ENCODE measurements around the gene GPHN. TPM values are rescaled to one million over a fixed set of nuclear protein-coding genes. Genes with fewer than 3 reads are reported as not detected.
"Not testable (repeated sequence)": the region's sequence is repeated elsewhere in the genome, so short reads cannot be mapped to it uniquely, and the experiment has no call there.

GPHN gene
- total RNA-seq, 4 donors from 2014 or later = 10.7 to 47.0 (median 28.2) TPM

DNA sequence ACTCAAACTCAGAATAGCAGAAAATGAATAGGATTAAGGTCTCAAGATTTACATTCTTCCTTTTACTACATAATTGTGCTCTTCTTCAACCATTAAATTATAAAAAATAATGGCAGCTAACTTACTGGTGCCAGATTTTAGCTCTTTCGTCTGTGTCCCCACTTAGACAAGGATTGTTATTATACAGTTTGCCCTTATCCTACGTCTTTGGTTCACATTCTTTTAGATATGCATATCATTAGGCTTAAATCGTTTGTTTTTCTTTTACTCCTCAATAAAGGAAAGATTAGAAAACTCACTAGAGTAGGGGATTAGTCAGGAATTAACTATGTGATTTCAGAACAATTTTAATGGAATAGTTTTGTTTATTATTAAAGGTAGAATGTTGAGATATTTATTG lies 551.6 kb downstream of the GPHN start:
- Histone ChIP-seq H3K9me3 (no peaks in the 10 kb centered on the region), H3K36me3 (no peaks in the 10 kb centered on the region), H3K4me1 (no peaks in the 10 kb centered on the region), H3K27ac (no peak overlapping the region), H3K4me3 (no peak overlapping the region), H3K27me3 (no peaks in the 10 kb centered on the region)
- no peak for DNase-seq
- TF ChIP-seq, protein P1, sequence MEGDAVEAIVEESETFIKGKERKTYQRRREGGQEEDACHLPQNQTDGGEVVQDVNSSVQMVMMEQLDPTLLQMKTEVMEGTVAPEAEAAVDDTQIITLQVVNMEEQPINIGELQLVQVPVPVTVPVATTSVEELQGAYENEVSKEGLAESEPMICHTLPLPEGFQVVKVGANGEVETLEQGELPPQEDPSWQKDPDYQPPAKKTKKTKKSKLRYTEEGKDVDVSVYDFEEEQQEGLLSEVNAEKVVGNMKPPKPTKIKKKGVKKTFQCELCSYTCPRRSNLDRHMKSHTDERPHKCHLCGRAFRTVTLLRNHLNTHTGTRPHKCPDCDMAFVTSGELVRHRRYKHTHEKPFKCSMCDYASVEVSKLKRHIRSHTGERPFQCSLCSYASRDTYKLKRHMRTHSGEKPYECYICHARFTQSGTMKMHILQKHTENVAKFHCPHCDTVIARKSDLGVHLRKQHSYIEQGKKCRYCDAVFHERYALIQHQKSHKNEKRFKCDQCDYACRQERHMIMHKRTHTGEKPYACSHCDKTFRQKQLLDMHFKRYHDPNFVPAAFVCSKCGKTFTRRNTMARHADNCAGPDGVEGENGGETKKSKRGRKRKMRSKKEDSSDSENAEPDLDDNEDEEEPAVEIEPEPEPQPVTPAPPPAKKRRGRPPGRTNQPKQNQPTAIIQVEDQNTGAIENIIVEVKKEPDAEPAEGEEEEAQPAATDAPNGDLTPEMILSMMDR (IDR thresholded peaks at IDR 0.05) = no peak
- no peak for TF ChIP-seq POLR2A (IDR thresholded peaks at IDR 0.05)

DNA sequence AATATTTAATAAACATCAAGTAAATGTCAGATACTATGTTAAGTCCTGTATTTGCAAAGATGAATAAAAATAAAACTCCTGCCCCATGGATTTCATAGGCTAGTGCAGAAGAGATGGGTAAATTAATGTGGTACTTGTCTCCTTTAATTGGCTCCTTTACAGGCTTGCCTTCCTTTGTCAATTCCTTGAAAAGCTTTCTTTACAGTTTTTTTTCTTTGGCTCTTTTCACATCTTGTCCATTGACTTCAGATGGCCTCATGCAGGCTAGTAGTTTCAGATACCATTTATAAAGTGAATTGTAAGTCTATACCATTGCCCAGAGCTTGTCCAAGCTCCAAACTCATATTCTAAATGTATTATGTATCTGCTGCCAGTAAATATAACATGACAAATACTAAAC lies 552.6 kb downstream of the GPHN start:
- DNase-seq = no peak
- Histone ChIP-seq H3K4me3 (no peak overlapping the region), H3K4me1 (no peaks in the 10 kb centered on the region), H3K9me3 (no peaks in the 10 kb centered on the region), H3K27ac (no peak overlapping the region), H3K27me3 (no peaks in the 10 kb centered on the region), H3K36me3 (no peaks in the 10 kb centered on the region)
- TF ChIP-seq POLR2A (IDR thresholded peaks at IDR 0.05) = no peak
- TF ChIP-seq, protein P1 (IDR thresholded peaks at IDR 0.05) = no peak

DNA sequence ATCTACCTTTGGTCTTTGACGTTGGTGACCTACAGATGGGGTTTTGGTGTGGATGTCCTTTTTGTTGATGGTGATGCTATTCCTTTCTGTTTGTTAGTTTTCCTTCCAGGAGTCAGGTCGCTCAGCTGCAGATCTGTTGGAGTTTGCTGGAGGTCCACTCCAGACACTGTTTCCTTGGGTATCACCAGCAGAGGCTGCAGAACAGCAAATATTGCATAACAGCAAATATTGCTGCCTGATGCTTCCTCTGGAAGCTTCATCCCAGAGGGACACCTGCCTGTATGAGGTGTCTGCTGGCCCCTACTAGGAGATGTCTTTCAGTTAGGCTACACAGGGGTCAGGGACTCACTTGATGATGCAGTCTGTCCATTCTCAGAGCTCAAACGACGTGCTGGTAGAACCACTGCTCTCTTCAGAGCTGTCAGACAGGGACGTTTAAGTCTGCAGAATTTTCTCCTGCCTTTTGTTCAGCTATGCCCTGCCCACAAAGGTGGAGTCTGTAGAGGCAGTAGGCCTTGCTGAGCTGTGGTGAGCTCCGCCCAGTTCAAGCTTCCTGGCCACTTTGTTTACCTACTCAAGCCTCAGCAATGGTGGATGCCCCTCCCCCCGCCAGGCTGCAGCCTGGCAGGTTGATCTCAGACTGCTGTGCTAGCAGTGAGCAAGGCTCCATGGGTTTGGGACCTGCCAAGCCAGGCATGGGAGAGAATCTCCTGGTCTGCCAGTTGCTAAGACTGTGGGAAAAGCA lies 559.3 kb downstream of the GPHN start:
- H3K4me1 ChIP-seq, DNase-seq, H3K27ac ChIP-seq, H3K4me3 ChIP-seq, H3K9me3 ChIP-seq, H3K27me3 ChIP-seq, H3K36me3 ChIP-seq: not testable (repeated sequence)

DNA sequence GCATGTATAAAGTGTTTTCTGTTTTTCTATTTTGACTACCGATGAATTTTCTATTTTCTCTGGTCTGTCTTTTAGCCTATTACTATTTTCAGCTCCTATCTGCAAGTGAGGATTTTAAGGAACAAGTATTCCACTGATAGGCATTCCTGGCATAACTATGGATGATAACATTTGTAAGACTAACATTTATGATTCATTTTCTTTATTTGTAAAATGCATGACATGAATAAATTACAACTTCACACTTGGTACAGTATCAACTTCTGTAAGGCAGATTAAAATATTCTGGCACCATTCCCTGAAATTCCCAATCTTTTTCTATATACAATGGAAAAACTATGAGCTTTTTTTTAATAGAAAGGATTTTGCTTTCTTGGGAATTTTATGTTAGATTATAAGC lies 560.3 kb downstream of the GPHN start:
- Histone ChIP-seq H3K27me3 (no peaks in the 10 kb centered on the region), H3K9me3 (no peaks in the 10 kb centered on the region), H3K27ac (no peak overlapping the region), H3K4me1 (no peaks in the 10 kb centered on the region), H3K36me3 (no peaks in the 10 kb centered on the region), H3K4me3 (no peak overlapping the region)
- no peak for DNase-seq
- no peak for TF ChIP-seq POLR2A (IDR thresholded peaks at IDR 0.05)
- TF ChIP-seq, protein P1 (IDR thresholded peaks at IDR 0.05) = no peak

DNA sequence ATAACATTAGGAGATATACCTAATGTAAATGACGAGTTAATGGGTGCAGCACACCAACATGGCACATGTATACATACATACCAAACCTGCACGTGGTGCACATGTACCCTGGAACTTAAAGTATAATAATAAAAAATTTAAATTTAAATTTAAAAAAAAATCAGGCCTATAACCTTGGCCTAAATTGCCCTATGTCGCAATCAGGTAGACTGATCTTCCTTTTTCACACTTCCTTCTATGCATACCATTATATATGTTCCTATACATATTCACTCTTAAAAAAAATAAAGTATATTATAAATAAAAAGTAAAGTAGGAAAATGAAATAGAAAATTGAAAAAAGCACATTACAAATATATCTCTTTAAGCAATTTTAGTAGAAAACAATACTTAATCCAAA lies 563.6 kb downstream of the GPHN start:
- Histone ChIP-seq H3K4me3 (no peak overlapping the region), H3K9me3 (no peaks in the 10 kb centered on the region), H3K27ac (no peak overlapping the region), H3K4me1 (no peaks in the 10 kb centered on the region), H3K36me3 (no peaks in the 10 kb centered on the region), H3K27me3 (no peaks in the 10 kb centered on the region)
- no peak for DNase-seq
- TF ChIP-seq, protein P1 (IDR thresholded peaks at IDR 0.05) = no peak
- TF ChIP-seq POLR2A (IDR thresholded peaks at IDR 0.05) = no peak

DNA sequence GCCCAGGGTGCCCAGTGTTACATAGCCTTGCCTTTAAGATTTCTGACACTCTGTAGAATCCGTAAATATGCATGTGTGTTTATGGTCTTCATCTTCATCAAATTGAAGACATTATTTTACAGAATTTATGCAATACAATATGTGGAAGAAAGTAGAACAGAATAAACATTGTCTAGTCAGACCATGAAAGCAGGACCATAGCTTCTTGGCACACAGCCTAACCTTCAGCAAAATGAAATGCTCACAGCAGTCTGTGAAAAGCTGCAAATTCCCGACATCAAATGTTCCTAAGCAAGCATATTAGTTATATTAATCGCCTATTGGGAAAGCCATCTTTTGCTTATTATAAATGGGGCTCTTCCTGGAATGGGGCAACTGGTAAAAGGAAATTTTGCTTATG lies 570.0 kb downstream of the GPHN start:
- Histone ChIP-seq H3K4me3 (no peak overlapping the region), H3K27me3 (no peaks in the 10 kb centered on the region), H3K36me3 (no peaks in the 10 kb centered on the region), H3K27ac (no peak overlapping the region), H3K4me1 (no peaks in the 10 kb centered on the region), H3K9me3 (no peaks in the 10 kb centered on the region)
- DNase-seq = no peak
- TF ChIP-seq, protein P1 (IDR thresholded peaks at IDR 0.05) = no peak
- no peak for TF ChIP-seq POLR2A (IDR thresholded peaks at IDR 0.05)

Measured in Peyer's patch (tissue), 4 donors.